HG02571 (cell line): Measurements from ENCODE around the gene DERL3.

Source experiments
- ATAC-seq: cut with Tn5 transposase; IDR thresholded peaks from one replicate; pipeline ENCODE4 v1.9.1; 2021; ENCODE audit warnings: mild to moderate bottlenecking, moderate library complexity; ENCODE audit not compliant: unreplicated experiment

DERL3 gene

DNA sequence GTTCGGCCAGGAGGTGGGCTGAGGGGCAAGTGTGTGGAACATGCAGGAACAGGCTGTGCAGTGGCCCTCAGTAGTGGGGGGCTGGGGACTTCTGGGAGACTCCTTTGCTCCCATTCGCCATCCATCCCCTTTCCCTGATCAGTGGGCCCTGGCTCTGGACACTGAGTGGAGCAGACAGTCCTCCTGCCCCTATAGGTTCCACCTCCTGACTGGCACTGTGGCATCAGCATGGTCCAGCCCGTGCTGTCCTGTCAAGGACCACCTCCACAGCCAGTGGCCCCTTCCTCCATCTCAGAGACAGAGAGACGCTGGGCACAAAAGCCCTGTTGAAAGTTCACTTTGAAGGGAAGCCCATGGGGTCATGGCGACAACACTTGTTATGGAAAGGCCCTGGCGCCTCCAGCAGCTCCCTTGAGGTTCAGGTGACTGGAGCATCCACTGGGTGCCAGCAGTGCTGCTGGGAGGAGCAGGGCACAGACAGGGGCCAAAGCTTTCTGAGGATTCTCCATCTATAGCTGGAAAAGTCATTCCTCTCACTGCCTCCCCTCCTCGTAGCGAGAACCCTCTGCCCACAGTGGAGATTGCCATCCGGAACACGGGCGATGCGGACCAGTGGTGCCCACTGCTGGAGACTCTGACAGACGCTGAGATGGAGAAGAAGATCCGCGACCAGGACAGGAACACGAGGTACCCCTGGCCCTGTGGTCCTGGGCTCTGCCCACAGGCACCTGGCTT lies 5.6 kb downstream of the DERL3 start:
- ATAC-seq = no peak

DNA sequence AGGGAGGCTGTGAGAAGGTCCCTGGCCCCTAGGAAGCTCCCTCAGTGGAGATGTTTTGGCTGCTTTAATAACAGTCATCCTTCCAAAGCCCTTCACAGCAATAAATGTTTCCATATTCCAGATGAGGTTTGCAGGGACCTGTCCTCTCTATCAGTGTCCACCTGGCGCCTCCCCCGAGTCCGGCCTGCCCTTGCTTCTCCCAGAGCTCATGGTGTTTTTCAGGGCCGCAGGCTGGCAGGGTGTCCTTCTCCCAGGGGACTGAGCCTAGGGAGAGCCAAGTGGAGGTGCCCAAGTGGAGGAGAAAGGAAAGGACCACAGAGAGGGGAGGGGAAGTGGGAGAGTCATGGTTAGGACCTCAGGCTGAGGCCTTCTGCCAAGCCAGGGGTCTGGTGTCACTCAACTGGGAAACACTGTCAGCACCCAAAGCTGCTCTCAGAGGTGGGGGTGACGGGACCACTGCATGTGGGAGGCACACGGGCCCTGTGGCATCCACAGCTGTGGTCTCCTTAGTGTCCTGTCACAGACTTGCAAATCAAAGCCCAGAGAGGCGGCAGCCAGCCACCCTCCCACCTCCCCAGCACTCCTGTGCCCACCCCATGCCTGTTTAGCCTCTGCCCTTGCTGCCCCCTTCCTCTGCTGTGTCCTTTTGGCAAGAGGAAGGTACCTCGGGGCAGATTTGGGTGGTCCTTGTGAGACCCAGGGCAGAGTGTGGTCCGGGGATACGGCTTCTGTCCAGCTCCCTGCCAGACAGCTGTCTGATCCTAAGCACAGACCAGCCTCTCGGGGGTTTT lies 6.4 kb downstream of the DERL3 start:
- no peak for ATAC-seq

DNA sequence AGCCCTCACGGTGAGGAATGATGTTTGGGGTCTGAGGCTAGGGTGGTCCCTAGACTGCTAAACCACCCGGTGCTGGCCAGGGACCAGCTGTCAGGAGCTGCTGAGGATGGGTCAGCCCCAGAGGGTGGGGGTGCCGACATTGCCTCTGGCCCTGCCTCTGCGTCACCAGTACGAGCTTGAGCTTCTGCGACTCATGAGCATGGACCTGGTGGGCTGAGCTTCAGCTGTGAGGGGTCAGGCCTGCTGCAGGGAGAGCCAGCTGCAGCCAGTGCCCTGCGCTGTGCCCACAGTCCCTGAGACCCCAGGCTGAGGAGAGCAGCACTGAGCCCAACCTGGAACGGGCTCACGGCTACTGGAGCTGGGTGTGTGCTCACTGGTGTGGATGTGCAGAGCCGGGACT lies 7.0 kb downstream of the DERL3 start:
- no peak for ATAC-seq

DNA sequence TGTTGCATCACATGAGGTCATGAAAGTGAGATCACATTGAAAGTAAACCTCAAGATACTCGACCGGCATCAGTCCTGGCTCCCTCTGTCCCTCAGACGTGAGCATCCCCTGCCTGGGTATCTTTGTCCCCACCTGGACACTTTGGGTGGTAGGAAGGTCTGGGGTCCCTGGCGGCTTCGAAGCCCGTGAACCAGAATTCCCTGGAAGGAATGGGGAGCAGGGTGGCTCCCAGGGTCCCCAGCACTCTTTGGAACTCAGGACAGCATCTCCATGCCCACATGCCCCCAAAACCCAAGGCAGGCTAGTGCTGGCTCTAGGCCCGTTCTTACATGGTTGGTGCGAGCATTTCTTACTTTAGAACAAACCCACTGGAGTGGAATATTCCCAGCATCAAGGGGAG lies 7.5 kb downstream of the DERL3 start:
- ATAC-seq = no peak

DNA sequence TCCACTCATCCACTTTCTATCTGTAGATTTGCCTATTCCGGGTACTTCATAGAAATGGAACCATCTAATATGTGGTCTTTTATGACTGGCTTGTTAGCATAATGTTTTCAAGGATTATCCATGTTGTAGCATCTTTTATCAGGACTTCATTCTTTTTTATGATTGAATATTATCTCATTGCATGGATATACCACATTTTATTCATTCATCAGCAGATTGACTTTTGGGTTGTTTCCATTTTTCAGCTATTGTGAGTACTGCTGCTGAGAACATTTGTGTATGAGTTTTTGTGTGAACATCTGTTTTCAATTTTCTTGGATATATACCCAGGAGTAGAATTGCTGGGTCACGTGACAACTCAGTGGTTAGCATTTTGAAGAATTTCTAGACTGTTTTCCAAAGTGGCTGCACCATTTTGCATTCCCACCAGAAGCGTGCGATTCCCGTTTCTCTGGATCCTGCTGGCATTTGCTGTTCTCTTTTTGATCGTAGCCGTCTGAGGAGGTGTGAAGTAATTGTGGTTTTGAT lies 8.9 kb downstream of the DERL3 start:
- ATAC-seq = no peak

DNA sequence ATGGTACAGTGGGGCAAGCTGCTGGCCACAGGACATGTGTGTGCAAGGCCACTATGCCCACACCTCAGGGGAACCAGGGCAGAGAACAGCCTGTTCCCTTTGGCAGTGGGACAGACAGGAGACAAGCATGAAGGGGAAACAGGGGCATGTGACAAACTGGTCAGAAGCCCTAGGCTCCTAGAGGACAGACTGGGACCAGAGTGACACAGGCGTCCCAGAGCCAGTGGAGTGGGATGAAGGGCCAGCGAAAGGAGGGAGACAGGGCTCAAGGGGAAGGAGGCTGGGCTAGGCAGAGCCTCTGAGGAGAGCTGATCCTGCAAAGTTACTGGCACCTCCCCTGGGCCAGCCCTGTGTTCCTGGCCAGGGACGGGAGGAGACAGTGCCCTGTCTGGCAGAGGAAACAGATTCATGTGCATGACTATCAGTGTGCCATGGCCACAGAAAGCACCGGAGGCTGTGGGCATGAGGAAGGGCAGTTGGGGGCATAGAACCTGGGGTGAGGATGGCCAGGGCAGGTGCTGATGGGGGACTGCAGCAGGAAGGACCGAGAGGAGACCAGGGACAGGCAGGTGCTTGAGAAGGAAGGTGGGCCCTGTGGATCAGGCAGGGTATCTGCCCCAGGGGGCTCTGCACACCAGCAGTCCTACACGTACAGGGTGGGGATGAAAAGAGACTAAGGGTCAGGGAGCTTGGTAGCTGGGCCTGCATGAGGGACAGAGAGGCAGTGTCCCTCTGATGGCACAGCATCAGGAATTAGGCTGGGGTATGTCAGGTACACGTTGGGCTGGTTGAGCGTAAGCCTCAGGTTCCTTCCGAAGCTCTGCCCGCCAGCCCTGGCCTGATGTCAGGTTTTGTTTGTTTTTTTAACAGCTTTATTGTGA lies 9.8 kb downstream of the DERL3 start:
- ATAC-seq = no peak

DNA sequence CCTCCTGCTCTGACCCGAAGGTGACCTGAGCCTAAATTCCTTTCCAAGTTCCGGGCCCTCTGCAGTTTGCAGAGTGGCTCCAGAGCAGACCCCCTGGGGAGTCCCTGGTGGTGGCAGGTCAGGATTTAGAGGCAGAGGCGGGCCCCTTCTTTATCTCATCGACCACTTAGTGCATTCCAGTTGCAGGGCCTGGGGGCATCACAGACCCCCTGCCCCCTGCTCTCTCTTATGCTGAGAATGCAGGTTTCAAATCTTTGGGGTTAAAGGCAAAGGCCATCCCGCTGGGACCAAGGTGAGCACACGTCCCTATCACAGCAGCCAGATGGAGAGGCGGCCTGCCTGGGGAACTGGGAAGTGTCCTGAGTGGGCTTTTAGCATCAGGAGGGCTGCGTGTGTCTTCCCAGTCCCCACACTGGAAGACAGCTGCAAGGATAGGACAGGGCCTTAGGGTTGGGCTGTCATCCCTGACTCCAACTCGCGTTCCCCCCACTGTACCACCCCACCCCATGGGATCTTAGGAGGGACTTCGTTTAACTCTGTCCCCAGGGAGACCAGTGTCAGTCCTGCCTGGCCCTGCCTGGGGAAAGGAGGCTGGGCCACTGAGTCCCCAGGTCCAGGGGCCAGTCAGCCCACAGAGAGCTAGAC lies 11.3 kb downstream of the DERL3 start:
- no peak for ATAC-seq

DNA sequence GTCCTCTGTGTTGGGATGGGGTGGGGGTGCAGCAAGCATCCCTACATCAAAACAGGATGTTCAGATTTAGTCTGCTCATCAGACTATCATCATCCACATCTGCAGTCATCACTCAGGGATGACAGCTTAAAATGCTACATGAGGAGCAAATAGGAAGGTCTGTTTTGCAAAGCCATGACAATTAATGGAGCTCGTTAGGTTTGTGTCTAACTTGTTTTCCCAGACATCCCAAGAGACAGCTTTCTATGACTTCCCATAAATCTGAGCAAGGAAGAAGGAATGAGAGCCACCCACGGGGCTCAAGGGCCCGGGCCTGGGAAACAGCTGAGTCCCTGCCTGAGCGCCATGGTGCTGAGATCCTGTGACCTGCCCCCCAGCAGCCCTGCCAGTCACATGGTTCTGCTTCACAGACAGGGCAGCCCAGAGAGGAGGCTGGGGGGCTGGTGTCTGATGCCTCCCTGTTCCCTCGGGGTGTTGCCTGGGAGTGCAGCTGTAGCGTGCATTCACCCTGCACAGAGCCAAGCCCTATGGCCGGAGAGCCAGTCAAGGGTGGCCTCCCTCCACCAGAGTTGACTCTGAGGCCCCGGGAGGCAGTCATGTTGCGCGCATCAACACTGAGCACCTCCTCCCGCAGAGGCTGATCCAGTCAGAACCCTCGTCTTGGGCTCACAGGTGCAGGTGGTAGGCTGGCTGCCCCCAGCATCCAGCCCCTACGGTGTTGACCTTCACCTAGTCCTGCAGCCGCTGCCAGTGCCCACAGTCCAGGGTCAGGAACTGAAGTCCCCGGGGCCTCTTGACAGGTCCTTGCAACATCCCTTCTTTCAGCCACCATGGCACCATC lies 12.1 kb downstream of the DERL3 start:
- no peak for ATAC-seq

DNA sequence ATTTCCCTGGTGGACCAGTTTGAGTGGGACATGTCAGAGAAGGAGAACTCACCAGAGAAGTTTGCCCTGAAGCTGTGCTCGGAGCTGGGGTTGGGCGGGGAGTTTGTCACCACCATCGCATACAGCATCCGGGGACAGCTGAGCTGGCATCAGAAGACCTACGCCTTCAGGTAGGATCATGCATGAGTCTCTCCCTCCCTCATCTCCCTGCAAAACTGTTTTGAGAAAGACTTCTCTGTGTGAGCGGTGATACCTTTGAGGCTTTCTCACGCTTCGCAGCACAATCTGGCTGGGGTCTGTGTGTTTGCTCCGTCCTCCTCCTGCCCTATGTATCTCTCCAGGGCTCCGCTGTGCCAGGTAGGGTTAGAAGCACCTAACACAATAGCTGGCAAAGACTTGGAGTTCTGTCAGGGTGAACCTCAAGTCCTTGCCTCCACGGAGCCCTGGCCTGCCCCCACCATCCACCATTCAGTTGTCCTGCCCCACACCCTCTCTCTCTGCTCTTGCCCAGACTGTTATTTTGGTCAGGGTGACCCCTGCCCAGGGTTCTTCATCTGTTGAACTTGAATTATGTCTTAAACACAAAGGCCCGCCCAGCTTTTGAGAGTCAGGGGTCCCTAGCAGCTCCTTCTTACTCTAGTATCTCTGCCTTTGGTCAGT lies 13.4 kb downstream of the DERL3 start:
- no peak for ATAC-seq

DNA sequence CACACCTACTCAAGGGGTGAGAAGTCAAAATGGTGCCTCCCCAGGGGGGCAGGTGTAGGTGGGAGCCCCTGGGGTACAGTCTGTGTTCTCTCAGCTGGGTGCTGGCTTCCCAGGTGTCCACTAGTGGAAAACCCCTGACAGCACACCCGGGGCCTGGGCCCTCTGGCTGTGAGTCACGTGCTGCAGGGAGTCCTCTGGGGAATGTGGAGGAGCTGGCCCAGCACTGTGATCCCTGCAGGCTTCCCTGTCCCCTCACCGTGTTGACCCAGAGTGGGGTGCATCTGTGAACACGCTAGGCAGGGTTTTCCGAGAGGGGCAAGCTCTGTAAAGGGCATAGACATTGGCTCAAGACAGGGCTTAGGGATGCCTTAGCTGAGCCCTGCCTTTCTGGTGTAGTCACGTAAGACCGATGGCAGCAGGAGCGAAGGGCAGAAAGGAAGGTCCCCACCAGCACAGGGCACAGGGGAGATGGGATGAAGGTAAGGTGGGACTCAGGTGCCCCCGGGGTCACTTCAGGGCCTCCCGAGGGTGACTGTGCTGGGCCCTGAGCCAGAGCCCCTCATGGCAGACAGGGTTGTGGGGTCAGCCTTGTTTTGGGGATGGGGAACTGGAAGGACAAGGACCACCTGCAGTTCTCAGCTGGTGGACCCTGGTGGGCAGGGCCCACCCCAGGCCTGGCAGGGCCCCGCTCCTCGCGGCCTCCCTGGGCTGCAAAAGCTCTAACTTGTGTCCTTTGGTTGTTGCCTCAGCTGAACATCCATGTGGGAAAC lies 14.1 kb downstream of the DERL3 start:
- no peak for ATAC-seq

DNA sequence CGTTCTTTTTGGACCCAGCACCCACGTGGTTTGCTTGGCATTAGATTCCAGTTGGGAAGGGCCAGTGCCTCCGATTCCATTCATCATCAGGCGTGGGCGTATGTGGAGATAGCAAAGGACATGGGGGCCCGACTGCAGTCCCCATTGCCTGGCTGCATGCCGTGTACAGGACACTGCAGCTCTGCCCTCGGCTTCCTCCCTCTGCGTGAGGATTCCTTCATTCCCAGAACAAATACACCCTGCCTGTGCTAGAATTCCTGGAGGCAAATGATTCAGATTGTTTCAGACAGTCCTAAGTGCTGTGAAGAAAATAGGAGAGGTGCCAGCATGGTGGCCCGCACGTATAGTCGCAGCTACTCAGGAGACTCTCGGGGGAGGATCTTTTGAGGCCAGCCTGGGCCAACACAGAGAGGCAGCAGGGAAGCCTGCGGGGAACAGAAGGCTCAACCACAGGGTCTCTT lies 15.4 kb downstream of the DERL3 start:
- ATAC-seq = no peak

DNA sequence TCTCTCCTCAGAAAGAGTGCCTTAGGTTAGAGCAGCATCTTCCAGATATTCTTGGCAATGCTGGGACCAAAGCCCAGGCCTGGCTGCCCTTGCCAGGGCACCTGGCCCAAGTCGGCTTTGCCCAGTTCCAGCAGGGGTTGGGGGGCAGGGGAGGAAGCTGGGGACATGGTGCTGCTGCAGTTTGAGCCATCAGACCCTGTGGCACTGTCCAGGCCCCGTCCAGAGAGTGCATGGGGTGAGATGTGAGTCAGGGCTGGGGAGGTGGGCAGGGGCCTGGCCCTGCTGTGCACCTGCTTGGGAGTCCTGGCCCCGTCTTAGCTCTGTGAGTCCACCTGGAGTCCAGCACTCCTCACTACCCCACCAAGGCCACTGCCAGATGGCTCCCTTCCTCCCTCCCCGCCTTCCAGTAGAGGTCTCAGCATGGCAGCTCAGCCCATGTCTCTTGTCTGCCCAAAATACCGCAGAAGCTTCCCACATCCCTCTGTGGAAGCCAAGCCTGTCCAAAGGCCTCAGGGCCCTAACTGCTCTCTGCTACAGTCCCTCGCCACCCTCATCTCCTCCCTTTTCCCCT lies 16.6 kb downstream of the DERL3 start:
- ATAC-seq = no peak

DNA sequence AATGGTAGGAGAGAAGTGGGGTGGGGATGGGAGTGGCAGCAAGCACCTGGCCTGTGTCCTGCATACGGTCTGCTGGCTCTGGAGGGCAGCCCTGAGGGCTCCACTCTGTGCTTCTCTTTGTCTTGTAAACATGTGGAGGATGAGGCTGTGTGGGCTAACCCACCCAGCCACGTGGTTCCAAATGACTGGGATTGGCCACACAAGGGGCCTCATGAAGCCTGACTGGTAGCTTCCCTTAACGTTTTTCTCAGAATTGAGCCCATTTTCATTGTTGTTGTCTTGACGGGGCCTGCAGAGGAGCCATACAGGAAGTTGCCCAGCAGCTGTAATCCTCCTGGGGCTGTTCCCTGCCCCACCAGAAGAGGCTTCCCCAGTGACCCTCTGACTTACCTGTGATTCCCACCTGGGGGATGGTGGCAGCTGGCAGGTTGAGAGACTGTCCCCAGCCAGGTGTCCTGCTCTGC lies 18.0 kb downstream of the DERL3 start:
- ATAC-seq = no peak

DNA sequence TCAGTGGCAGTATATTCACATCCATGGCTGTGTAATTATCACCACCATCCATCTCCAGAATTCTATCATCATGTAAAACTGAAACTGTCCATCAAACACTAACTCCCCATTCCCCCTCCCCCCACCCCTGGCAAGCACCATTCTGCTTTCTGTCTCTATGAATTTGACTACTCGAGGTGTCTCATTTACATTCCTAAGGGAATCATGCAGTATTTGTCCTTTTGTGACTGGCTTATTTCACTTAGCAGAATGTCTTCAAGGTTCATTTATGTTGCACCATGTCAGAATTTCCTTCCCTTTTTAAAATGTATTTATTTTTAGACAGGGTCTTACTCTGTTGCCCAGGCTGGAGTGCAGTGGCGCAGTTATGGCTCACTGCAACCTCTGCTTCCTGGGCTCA lies 20.3 kb downstream of the DERL3 start:
- ATAC-seq = no peak

DNA sequence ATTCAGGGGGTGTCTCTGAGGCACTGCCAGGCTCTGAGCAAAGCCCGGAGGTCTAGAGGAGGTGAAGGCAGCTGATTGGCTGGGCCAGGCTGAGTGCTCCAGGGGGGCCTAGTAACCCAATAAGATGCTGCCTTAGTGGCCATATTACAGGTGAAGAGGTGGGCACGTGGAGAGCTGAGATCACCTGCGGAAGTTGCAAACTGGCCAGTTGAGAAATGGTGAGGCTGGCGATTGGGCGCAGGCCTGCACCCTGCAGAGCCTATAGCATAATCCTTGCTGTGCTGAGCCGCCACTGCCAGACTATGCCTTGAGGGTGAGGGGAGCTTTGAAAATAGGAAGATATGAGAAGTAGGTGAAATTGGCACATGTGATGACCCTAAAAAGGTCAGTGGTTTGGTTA lies 21.7 kb downstream of the DERL3 start:
- ATAC-seq = no peak

DNA sequence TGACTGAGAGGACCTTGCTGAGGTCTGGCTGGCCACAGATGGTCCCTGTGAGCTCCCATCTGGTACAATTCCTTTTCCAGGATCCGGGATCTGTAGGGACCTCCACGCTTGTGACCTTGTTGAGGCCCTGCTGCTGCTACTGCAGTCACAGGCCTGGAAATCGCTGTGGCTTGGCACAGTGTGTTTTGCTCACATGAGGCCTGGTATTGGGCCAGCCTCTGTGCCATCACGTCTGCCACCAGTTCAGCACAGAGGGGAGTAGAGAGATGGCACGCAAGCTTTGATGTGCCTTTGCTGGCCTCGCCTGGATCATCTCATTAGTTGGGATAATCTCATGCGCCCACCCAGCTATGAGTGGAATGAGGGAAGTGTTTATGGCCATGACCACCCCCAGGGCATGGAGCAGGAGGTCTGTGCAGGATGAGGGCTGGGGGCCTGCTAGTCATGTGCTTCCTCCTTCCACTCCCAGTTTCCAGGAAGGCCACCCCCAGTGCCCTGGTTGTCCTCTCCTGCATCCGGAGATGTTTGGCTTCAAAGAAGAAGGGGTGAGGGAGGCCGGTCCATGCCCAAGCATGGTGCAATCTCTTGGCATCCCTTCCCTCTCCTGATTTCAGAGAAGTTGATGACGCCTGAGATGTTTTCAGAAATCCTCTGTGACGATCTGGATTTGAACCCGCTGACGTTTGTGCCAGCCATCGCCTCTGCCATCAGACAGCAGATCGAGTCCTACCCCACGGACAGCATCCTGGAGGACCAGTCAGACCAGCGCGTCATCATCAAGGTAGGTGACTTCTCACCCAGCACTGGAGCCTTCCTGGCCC lies 22.4 kb downstream of the DERL3 start:
- ATAC-seq = no peak

DNA sequence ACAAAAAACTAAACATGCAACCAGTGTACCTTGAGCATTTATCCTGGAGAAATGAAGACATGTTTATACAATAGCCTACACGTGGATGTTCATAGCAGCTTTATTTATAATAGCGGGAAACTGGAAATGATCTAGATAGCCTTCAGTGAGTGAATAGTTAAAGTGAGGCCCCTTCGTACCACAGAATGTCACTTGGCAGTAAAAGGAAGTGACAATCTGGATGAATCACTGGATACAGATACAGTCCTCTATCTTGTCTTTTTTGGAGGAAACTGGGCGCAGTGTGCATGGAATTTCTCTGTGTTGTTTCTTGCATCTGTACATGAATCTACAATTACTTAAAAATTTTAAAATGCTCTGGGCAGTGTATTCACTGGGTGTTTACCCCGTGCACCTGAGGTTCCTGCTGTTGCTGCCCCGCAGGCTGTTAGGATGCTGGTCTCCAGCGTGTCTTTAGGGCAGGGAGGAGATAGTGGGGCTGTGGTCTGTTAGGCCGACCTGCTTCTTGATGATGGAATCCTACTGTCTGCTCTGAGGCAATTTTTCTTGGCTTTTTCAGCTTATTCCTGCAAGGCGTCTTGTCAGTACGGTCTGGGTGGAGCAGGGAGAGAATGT lies 23.2 kb downstream of the DERL3 start:
- no peak for ATAC-seq
